Measurements from ENCODE around the gene PLXNA2. TPM values are rescaled to one million over a fixed set of nuclear protein-coding genes. Genes with fewer than 3 reads are reported as not detected.
A peak's percentile ranks its signal among the peaks of the same experiment; 100 is the strongest.

PLXNA2 gene
- total RNA-seq, 1 donor from 2014 or later = 1.7 TPM

DNA sequence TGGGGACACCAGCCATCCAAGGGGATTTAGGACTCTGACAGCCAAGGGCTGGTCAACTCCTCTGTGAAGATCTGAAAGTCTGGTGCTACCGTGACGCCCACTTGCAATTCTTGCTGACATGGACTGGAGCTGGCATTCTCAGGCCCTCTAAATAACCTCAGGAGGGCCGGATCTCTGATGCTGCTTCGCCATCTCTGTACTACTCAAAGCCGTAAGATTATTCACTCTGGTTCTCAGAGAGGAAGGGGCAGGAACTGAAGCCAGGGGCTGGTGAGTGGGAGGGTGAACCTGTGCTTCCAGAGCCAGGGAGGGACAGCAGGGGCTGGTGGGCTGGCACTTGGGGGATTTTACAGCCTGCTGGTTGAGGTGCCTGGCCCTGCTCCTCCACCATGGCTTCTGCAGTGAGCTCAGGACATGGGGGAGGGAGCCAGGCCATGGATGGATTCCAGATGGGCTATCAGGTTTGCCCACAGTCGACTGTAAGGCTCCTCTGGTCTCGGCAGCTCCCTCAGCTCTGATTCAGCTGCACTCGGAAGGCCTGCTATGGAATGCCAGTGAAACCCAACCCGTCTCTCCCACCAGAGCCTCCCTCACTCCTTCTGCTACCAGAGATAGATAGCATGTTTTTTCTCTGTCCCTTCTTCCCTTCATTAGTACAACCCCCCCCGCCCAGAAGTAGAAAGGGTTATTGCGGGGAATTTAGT is 84.5 kb downstream of the PLXNA2 start:
- no peak overlapping the region for H3K9ac ChIP-seq
- peaks cover 70% of the 10 kb centered on the region for H3K4me1 ChIP-seq
- no peaks in the 10 kb centered on the region for H4K20me1 ChIP-seq (ENCODE audit: low read depth)
- H3K36me3 ChIP-seq = no peaks in the 10 kb centered on the region
- no peaks in the 10 kb centered on the region for H3K9me3 ChIP-seq (ENCODE audit: low read depth)
- H3K27me3 ChIP-seq = no peaks in the 10 kb centered on the region
- Mint-ChIP-seq H3K27me3 (ENCODE audit: insufficient read depth, low read depth) (peaks cover 19% of the 10 kb centered on the region), H3K4me3 (peak overlapping the region; percentile 47), H3K4me1 (peaks cover 84% of the 10 kb centered on the region), H3K36me3 (peaks cover 4% of the 10 kb centered on the region), H3K27ac (peak overlapping the region; percentile 87), H3K9me3 (no peaks in the 10 kb centered on the region)
- peak overlapping the region; percentile 61 for H3K4me2 ChIP-seq
- no peak overlapping the region for H3K4me3 ChIP-seq
- TF ChIP-seq EZH2phosphoT487 (IDR thresholded peaks at IDR 0.05) (no peak), EZH2 (IDR thresholded peaks at IDR 0.05) (no peak)
- TF ChIP-seq, protein P1, sequence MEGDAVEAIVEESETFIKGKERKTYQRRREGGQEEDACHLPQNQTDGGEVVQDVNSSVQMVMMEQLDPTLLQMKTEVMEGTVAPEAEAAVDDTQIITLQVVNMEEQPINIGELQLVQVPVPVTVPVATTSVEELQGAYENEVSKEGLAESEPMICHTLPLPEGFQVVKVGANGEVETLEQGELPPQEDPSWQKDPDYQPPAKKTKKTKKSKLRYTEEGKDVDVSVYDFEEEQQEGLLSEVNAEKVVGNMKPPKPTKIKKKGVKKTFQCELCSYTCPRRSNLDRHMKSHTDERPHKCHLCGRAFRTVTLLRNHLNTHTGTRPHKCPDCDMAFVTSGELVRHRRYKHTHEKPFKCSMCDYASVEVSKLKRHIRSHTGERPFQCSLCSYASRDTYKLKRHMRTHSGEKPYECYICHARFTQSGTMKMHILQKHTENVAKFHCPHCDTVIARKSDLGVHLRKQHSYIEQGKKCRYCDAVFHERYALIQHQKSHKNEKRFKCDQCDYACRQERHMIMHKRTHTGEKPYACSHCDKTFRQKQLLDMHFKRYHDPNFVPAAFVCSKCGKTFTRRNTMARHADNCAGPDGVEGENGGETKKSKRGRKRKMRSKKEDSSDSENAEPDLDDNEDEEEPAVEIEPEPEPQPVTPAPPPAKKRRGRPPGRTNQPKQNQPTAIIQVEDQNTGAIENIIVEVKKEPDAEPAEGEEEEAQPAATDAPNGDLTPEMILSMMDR (IDR thresholded peaks at IDR 0.05) = no peak
- H3F3A ChIP-seq (ENCODE audit: low read depth) = peaks cover 61% of the 10 kb centered on the region
- no peak overlapping the region for H2AFZ ChIP-seq (replicated peaks)
- DNase-seq (ENCODE audit: low spot score) = no peak
- H3K79me2 ChIP-seq (ENCODE audit: low read depth) = no peaks in the 10 kb centered on the region
- H3K27ac ChIP-seq = no peak overlapping the region

- peak overlapping the region; percentile 87 for H3K27ac Mint-ChIP-seq
- no peaks in the 10 kb centered on the region for H3K36me3 ChIP-seq
These were observed 85.3 kb downstream of the PLXNA2 start for GRCh38 chr1:208158640-208159554.

DNA sequence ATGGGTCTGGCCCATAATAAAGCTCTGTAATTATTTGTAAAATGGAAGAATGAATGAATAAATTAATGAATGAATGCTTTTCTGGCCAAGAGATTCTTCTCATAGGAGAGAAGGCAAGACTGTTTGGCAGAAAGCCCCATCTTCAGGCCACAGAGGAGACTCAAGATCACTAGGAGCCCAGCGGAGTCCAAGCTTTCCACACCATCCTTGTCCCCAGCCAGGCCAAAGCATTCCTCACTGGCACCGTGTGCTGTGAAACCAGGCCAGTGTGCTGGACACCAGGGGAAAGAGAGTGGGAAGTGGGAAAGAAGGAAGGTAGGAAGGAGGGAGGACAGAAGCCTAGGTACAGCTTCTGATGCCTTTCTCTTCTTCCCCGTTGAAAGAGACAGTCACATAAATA is 86.4 kb downstream of the PLXNA2 start:
- Histone ChIP-seq H2AFZ (replicated peaks) (no peak overlapping the region), H3K27me3 (no peaks in the 10 kb centered on the region), H3F3A (ENCODE audit: low read depth) (peaks cover 65% of the 10 kb centered on the region), H3K4me1 (peaks cover 72% of the 10 kb centered on the region), H3K27ac (no peak overlapping the region), H3K4me2 (peak overlapping the region; percentile 61), H4K20me1 (ENCODE audit: low read depth) (no peaks in the 10 kb centered on the region), H3K9ac (no peak overlapping the region), H3K36me3 (no peaks in the 10 kb centered on the region), H3K9me3 (ENCODE audit: low read depth) (no peaks in the 10 kb centered on the region), H3K4me3 (no peak overlapping the region), H3K79me2 (ENCODE audit: low read depth) (no peaks in the 10 kb centered on the region)
- peak overlapping the region; percentile 5 for H3K27ac Mint-ChIP-seq
- no peaks in the 10 kb centered on the region for H3K9me3 Mint-ChIP-seq
- H3K36me3 Mint-ChIP-seq = peaks cover 2% of the 10 kb centered on the region
- H3K27me3 Mint-ChIP-seq (ENCODE audit: insufficient read depth, low read depth) = peaks cover 20% of the 10 kb centered on the region
- TF ChIP-seq, protein P1 (IDR thresholded peaks at IDR 0.05) = no peak
- TF ChIP-seq EZH2 (IDR thresholded peaks at IDR 0.05) (no peak), EZH2phosphoT487 (IDR thresholded peaks at IDR 0.05) (no peak)
- H3K4me3 Mint-ChIP-seq = no peak overlapping the region
- DNase-seq (ENCODE audit: low spot score) = no peak
- peaks cover 77% of the 10 kb centered on the region for H3K4me1 Mint-ChIP-seq

More at GRCh38 chr1:208158640-208159554, 85.3 kb downstream of the PLXNA2 start:
- Histone ChIP-seq H3F3A (ENCODE audit: low read depth) (peaks cover 65% of the 10 kb centered on the region), H3K4me1 (peaks cover 71% of the 10 kb centered on the region), H3K27ac (peak overlapping the region; percentile 84), H2AFZ (replicated peaks) (no peak overlapping the region), H3K79me2 (ENCODE audit: low read depth) (no peaks in the 10 kb centered on the region), H3K4me3 (no peak overlapping the region), H3K9ac (no peak overlapping the region), H4K20me1 (ENCODE audit: low read depth) (no peaks in the 10 kb centered on the region), H3K27me3 (no peaks in the 10 kb centered on the region), H3K9me3 (ENCODE audit: low read depth) (no peaks in the 10 kb centered on the region), H3K4me2 (peak overlapping the region; percentile 61)
- H3K9me3 Mint-ChIP-seq = no peaks in the 10 kb centered on the region
- H3K4me3 Mint-ChIP-seq = peak overlapping the region; percentile 47
- DNase-seq (ENCODE audit: low spot score) = peak; percentile 49
- TF ChIP-seq, protein P1 (IDR thresholded peaks at IDR 0.05) = no peak
- no peak for TF ChIP-seq EZH2 (IDR thresholded peaks at IDR 0.05)
- TF ChIP-seq EZH2phosphoT487 (IDR thresholded peaks at IDR 0.05) = no peak
- H3K36me3 Mint-ChIP-seq = peaks cover 2% of the 10 kb centered on the region
- peaks cover 20% of the 10 kb centered on the region for H3K27me3 Mint-ChIP-seq (ENCODE audit: insufficient read depth, low read depth)
- H3K4me1 Mint-ChIP-seq = peaks cover 85% of the 10 kb centered on the region
